HepG2 (cell line): Measurements from ENCODE around the gene FSD1. TPM values are rescaled to one million over a fixed set of nuclear protein-coding genes. Genes with fewer than 3 reads are reported as not detected.
"Not testable (repeated sequence)": the region's sequence is repeated elsewhere in the genome, so short reads cannot be mapped to it uniquely, and the experiment has no call there.

ENCODE experiments used
- ATAC-seq: fragments of 200-7000 bp; cut with Tn5 transposase; 3 replicates; pipeline ENCODE4 v1.9.1; 2020; ENCODE audit warnings: mild to moderate bottlenecking, moderate library complexity
- BruUV-seq: library from RNA; stranded (reverse); fragments of 400-500 nt; replicated peaks from 2 replicates; lab custom pipeline; 2021; lab: Mats Ljungman, UMichigan
- CTCF ChIA-PET: fragments of 300-600 bp; formaldehyde crosslinking; extraction: SDS; loops from one replicate; lab custom pipeline; 2021; ENCODE audit warnings: low total read pairs, inconsistent platforms, low intra/inter-chr PET ratio; lab: Yijun Ruan, JAX
- POLR2A ChIA-PET: fragments of 350-600 bp; sonication (Branson Sonifier 250); formaldehyde crosslinking; loops from one replicate; lab custom pipeline; 2020; ENCODE audit warnings: antibody characterized with exemption, inconsistent platforms; lab: Yijun Ruan, JAX
- DNase-seq: peaks from one replicate; pipeline ENCODE4 v3.0.0-alpha.2; 2015; ENCODE audit warnings: low spot score
- FAIRE-seq: peaks from 3 replicates; lab custom pipeline; 2011; peaks lifted over from hg19 to GRCh38; lab: Jason Lieb, UNC
- H2AFZ ChIP-seq: one replicate; pipeline ENCODE4 v1.6.1; 2011; ENCODE audit warnings: low read length, inconsistent platforms
- H3K27ac ChIP-seq: fragments of 300-600 bp; 3 replicates; pipeline ENCODE4 v1.8.0; 2011; ENCODE audit warnings: mixed run types, mild to moderate bottlenecking, mixed read lengths, low read length, inconsistent platforms; ENCODE audit not compliant: insufficient read depth; ENCODE audit errors: extremely low read length
- H3K27me3 ChIP-seq, 2 experiments: fragments of 200-600 bp in 1 of 2; 2 replicates in 1 of 2; 3 replicates in 1 of 2; pipeline versions ENCODE4 v1.6.0 to v1.8.0; 2011; ENCODE audit warnings: low read length in 2 of 2, mild to moderate bottlenecking in 2 of 2, moderate library complexity in 2 of 2, inconsistent platforms in 1 of 2; ENCODE audit not compliant: insufficient read depth in 2 of 2, control insufficient read depth in 1 of 2
- H3K36me3 ChIP-seq, 2 experiments: fragments of 200-600 bp in 1 of 2; replicated peaks in 1 of 2; 2 replicates in 1 of 2; 3 replicates in 1 of 2; pipeline versions ENCODE4 v1.5.1 to v1.8.0; 2011; ENCODE audit warnings: low read length in 2 of 2, inconsistent platforms in 1 of 2; ENCODE audit not compliant: insufficient read depth in 2 of 2, control insufficient read depth in 1 of 2
- H3K4me1 ChIP-seq: 2 replicates; pipeline ENCODE4 v1.5.1; 2012; ENCODE audit warnings: low read length, inconsistent platforms; ENCODE audit not compliant: insufficient read depth
- H3K4me2 ChIP-seq: 2 replicates; pipeline ENCODE4 v1.6.0; 2011; ENCODE audit warnings: low read depth, low read length, inconsistent platforms
- H3K4me3 ChIP-seq, 3 experiments: fragments of 200-600 bp in 1 of 3; sonication (generic), shearing (Covaris generic) in 1 of 3; replicated peaks in 1 of 3; 2 replicates each; pipeline ENCODE4 v1.5.1; 2011 to 2016; ENCODE audit warnings: low read length in 3 of 3, inconsistent platforms in 2 of 3, low read depth in 2 of 3, mild to moderate bottlenecking in 2 of 3, control low read depth in 1 of 3, mixed read lengths in 1 of 3; ENCODE audit not compliant: insufficient read depth in 1 of 3
- H3K79me2 ChIP-seq: one replicate; pipeline ENCODE4 v1.6.1; 2011; ENCODE audit warnings: low read length, inconsistent platforms; ENCODE audit not compliant: insufficient read depth
- H3K9ac ChIP-seq: 2 replicates; pipeline ENCODE4 v1.6.0; 2011; ENCODE audit warnings: mild to moderate bottlenecking, low read depth, low read length, inconsistent platforms; ENCODE audit not compliant: insufficient read depth
- H3K9me3 ChIP-seq: 2 replicates; pipeline ENCODE4 v1.5.1; 2012; ENCODE audit warnings: mild to moderate bottlenecking, low read length
- H4K20me1 ChIP-seq: 2 replicates; pipeline ENCODE4 v1.6.0; 2011; ENCODE audit warnings: inconsistent platforms, mild to moderate bottlenecking, low read length, moderate library complexity; ENCODE audit not compliant: insufficient read depth
- CBX2 ChIP-seq, 2 experiments: fragments of 200-600 bp in 1 of 2; sonication (generic); formaldehyde crosslinking in 1 of 2; IDR thresholded peaks; 2 replicates each; pipeline versions ENCODE4 v1.7.0 to v1.8.1; 2018 to 2022; ENCODE audit warnings: low read depth in 2 of 2, low read length in 1 of 2, mild to moderate bottlenecking in 1 of 2, missing genetic modification reagents in 1 of 2
- CENPT ChIP-seq: sonication (generic); formaldehyde crosslinking; IDR thresholded peaks from 2 replicates; pipeline ENCODE4 v1.8.0; 2022; ENCODE audit warnings: low read depth, mild to moderate bottlenecking, moderate library complexity, missing genetic modification reagents
- TSC22D2 ChIP-seq: sonication (generic); formaldehyde crosslinking; IDR thresholded peaks from 2 replicates; pipeline ENCODE4 v1.5.1; 2020; ENCODE audit warnings: missing genetic modification reagents, mild to moderate bottlenecking, borderline replicate concordance
- ZNF34 ChIP-seq: sonication (generic); formaldehyde crosslinking; IDR thresholded peaks from 2 replicates; pipeline ENCODE4 v1.4.0; 2020; ENCODE audit warnings: mild to moderate bottlenecking, missing genetic modification reagents, borderline replicate concordance
- WGBS: methylation state at CpG from one replicate; pipeline ENCODE4 v1.1.6; 2017; ENCODE audit warnings: low lambda C conversion rate; 5-methylcytosine and 5-hydroxymethylcytosine counted together
- in situ Hi-C: cut with HindIII; loops from 2 replicates; pipeline ENCODE4 v1.10.0; 2017; ENCODE audit warnings: low pct_unique_long_range_greater_than_20kb; ENCODE audit not compliant: extremely low pct_ligation_motif_present
- intact Hi-C: fragments of 100-400 bp; cut with micrococcal nuclease; formaldehyde crosslinking; loops from one replicate; pipeline ENCODE4 v1.10.0; 2022; ENCODE audit not compliant: unreplicated experiment
- polyA plus RNA-seq, 8 experiments: library from polyadenylated mRNA; depleted of rRNA in 3 of 8; stranded (reverse) in 7 of 8; unstranded in 1 of 8; fragments of >200 nt; fragmentation: Illumina TruSeq in 4 of 8; extraction: Trizol in 4 of 8; gene quantifications; 2 replicates each; pipeline versions ENCODE4 v1.2.1 to v1.2.3, GENCODE V29; 2011 to 2016; ENCODE audit warnings: low read depth in 4 of 8, missing spikeins in 1 of 8, mixed read lengths in 1 of 8; ENCODE audit not compliant: insufficient read depth in 1 of 8
- total RNA-seq, 5 experiments: library from RNA; depleted of rRNA; stranded (reverse); fragments of >200 nt; fragmentation: Illumina TruSeq; extraction: Trizol; gene quantifications; 2 replicates each; pipeline ENCODE4 v1.2.3, GENCODE V29; 2016; ENCODE audit warnings: low read depth in 1 of 5

The FSD1 gene
- total and polyA plus RNA-seq, 2 of the 13 experiments (the other 11 are each of a cell fraction or from before 2014, with no cell fraction given) = 0.29 to 0.66 TPM

GRCh38 chr19:4328243-4328990 lies 24.0 kb downstream of the FSD1 start (continued):
- TF ChIP-seq CENPT (CRISPR knock-in tag) (no peak), CBX2 (IDR thresholded peaks at IDR 0.05; ENCODE audit: low read depth, low read length) (no peak), CBX2 (CRISPR knock-in tag; IDR thresholded peaks at IDR 0.05; ENCODE audit: low read depth) (no peak), ZNF34 (no peak), TSC22D2 (no peak)

- POLR2A ChIA-PET = interaction anchor here (3.6 kb wide), 1 partner anchor 14 kb away, joined by 10 read pairs; the partner anchor contains the start of gene MPND
- ATAC-seq, H3K4me2 ChIP-seq, H3K9ac ChIP-seq, H3K4me1 ChIP-seq, H3K27me3 ChIP-seq, H4K20me1 ChIP-seq, FAIRE-seq, H3K4me3 ChIP-seq, intact Hi-C loops, H3K27ac ChIP-seq, H3K36me3 ChIP-seq, in situ Hi-C loops, H3K79me2 ChIP-seq, H3K9me3 ChIP-seq, CTCF ChIA-PET, H2AFZ ChIP-seq, DNase-seq: not testable (repeated sequence)
- TSS peak; percentile 59 for BruUV-seq
- 93% methylated on average over 32 of the region's 35 CpGs for WGBS
These were observed 24.7 kb downstream of the FSD1 start for GRCh38 chr19:4328991-4329681.
